ENCODE measurements around the gene DNAH11.

Gene DNAH11

DNA sequence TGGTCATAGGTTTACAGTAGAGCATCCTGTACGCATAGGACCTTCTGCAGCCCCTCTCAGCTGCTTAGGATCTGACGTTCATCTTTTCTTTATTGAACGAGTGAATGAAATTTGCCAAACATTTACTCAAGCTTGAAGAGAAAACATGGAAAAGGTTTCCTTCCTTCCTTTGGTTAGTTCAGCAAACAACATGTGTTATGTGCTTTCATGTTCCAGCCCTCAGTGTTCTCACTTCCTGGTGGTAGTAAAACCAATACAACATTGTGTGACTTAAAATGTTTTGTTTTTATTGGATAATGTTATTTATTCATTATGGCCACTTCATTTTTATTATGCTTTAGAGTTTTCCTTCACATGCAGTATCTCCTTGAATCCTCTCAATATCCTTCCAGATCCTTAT lies 404.2 kb downstream of the DNAH11 start:
- no peak for TF ChIP-seq CEBPB (IDR thresholded peaks at IDR 0.05)
- TF ChIP-seq, protein P1, sequence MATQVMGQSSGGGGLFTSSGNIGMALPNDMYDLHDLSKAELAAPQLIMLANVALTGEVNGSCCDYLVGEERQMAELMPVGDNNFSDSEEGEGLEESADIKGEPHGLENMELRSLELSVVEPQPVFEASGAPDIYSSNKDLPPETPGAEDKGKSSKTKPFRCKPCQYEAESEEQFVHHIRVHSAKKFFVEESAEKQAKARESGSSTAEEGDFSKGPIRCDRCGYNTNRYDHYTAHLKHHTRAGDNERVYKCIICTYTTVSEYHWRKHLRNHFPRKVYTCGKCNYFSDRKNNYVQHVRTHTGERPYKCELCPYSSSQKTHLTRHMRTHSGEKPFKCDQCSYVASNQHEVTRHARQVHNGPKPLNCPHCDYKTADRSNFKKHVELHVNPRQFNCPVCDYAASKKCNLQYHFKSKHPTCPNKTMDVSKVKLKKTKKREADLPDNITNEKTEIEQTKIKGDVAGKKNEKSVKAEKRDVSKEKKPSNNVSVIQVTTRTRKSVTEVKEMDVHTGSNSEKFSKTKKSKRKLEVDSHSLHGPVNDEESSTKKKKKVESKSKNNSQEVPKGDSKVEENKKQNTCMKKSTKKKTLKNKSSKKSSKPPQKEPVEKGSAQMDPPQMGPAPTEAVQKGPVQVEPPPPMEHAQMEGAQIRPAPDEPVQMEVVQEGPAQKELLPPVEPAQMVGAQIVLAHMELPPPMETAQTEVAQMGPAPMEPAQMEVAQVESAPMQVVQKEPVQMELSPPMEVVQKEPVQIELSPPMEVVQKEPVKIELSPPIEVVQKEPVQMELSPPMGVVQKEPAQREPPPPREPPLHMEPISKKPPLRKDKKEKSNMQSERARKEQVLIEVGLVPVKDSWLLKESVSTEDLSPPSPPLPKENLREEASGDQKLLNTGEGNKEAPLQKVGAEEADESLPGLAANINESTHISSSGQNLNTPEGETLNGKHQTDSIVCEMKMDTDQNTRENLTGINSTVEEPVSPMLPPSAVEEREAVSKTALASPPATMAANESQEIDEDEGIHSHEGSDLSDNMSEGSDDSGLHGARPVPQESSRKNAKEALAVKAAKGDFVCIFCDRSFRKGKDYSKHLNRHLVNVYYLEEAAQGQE (IDR thresholded peaks at IDR 0.05; ENCODE audit: low read depth), result no peak
- no peak for TF ChIP-seq FOXM1 (IDR thresholded peaks at IDR 0.05; ENCODE audit: borderline replicate concordance, low read depth)

DNA sequence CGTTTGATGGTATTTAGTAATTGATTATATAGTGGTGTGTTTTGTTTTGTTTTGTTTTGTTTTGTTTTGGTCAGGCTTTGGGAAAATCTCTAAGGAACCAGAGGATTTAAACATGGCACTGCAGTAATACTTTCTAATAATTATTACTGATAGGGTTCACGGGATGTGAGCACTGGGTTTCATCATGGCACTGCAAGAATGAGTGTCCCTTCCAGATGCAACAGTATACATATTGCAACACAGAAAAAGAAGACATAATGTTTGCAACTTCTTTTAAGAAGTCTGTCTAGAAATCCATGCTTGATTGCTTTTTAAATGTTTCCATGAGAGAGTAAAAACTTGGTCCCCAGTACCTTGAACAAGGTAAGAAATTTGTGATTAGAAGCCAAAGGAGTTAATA lies 405.1 kb downstream of the DNAH11 start:
- TF ChIP-seq EGR1 (IDR thresholded peaks at IDR 0.05) (no peak), TCF12 (IDR thresholded peaks at IDR 0.05; ENCODE audit: low read depth) (no peak), CEBPB (IDR thresholded peaks at IDR 0.05) (no peak), FOXM1 (IDR thresholded peaks at IDR 0.05; ENCODE audit: borderline replicate concordance, low read depth) (no peak), YY1 (IDR thresholded peaks at IDR 0.05; ENCODE audit: low read depth) (no peak), TEAD4 (IDR thresholded peaks at IDR 0.05) (no peak)

DNA sequence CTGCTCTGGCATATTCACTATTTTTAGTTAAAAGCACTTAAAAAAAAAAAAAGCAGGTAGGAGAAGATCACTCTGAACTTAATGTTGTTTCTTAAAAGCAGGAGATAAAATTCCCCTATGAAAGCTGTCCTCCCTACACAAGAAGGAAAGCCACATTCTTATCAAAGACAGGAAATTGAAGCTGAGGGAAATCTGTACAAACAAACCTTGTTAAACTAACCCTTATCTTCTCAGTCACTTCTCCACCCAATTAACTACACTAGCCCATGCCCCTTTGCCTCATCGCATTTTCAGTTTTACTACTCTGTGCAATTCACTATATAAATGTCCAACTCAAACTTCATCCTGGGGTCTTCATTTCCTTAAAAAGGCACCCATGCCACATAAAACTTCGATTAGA lies 405.5 kb downstream of the DNAH11 start:
- TF ChIP-seq, protein P2, sequence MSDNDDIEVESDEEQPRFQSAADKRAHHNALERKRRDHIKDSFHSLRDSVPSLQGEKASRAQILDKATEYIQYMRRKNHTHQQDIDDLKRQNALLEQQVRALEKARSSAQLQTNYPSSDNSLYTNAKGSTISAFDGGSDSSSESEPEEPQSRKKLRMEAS (IDR thresholded peaks at IDR 0.05), result no peak
- TF ChIP-seq CEBPB (IDR thresholded peaks at IDR 0.05) (no peak), YY1 (IDR thresholded peaks at IDR 0.05; ENCODE audit: low read depth) (no peak)

DNA sequence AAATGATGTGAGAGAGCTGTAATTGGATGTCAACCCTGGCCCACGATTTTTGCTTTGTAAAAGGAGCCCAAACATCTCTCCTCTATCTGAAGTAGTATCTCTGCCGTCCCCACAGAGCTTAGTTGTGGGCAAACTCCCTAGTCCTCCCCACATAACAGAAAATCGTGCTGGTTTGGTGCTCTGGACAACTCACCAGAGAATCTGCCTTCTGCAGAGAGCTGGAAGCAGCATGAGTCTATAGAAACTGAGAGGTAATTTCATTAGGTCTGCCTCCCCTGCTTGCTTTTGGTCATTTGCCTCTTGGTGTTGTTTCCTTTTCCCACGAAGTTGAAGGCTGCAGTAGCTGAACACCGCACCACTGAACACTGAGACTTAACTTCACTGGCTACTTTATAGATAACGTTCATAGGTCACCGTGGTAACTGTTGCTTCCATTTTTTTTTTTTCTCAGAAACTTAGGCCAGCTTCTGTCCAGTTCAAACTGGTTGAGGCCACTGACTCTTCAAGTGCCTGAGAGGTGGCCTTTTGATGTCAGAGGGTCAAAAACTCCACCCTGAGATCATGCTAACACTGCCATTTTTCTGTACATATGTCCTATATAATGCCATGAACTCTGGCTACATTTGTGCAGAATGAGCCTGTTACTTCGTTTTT lies 406.2 kb downstream of the DNAH11 start:
- TF ChIP-seq EP300 (IDR thresholded peaks at IDR 0.05; ENCODE audit: borderline replicate concordance) (no peak), YY1 (IDR thresholded peaks at IDR 0.05; ENCODE audit: low read depth) (no peak), EGR1 (IDR thresholded peaks at IDR 0.05) (no peak), TCF12 (IDR thresholded peaks at IDR 0.05; ENCODE audit: low read depth) (no peak), CREB1 (IDR thresholded peaks at IDR 0.05; ENCODE audit: low read depth) (no peak), FOXM1 (IDR thresholded peaks at IDR 0.05; ENCODE audit: borderline replicate concordance, low read depth) (no peak), RAD21 (IDR thresholded peaks at IDR 0.05; ENCODE audit: low read depth) (no peak), NFIC (IDR thresholded peaks at IDR 0.05) (no peak), CEBPB (IDR thresholded peaks at IDR 0.05) (no peak), TAF1 (IDR thresholded peaks at IDR 0.05; ENCODE audit: low read depth) (no peak), ZBTB7A (IDR thresholded peaks at IDR 0.05; ENCODE audit: low read depth) (no peak)
- TF ChIP-seq, protein P2 (IDR thresholded peaks at IDR 0.05), result no peak
- TF ChIP-seq, protein P1 (IDR thresholded peaks at IDR 0.05; ENCODE audit: low read depth), result no peak
- TF ChIP-seq, protein P3, sequence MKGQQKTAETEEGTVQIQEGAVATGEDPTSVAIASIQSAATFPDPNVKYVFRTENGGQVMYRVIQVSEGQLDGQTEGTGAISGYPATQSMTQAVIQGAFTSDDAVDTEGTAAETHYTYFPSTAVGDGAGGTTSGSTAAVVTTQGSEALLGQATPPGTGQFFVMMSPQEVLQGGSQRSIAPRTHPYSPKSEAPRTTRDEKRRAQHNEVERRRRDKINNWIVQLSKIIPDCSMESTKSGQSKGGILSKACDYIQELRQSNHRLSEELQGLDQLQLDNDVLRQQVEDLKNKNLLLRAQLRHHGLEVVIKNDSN (IDR thresholded peaks at IDR 0.05), result no peak

Data from Ishikawa (cell line).